HepG2 (cell line): Measurements from ENCODE around the gene ATP5MG. TPM values are rescaled to one million over a fixed set of nuclear protein-coding genes. Genes with fewer than 3 reads are reported as not detected.
A peak's percentile ranks its signal among the peaks of the same experiment; 100 is the strongest.

Source experiments
- HOXD1 ChIP-seq: sonication (generic); formaldehyde crosslinking; IDR thresholded peaks from 2 replicates; pipeline ENCODE4 v1.5.0; 2020; ENCODE audit warnings: missing genetic modification reagents
- KAT8 ChIP-seq: IDR thresholded peaks from 2 replicates; pipeline ENCODE4 v1.6.1; 2016; ENCODE audit warnings: missing genetic modification reagents, missing compliant biosample characterization
- KLF13 ChIP-seq: sonication (generic); formaldehyde crosslinking; IDR thresholded peaks from 2 replicates; pipeline ENCODE4 v1.4.0; 2020; ENCODE audit warnings: mild to moderate bottlenecking, missing genetic modification reagents
- MXI1 ChIP-seq: IDR thresholded peaks from 3 replicates; pipeline ENCODE4 v1.6.1; 2012; ENCODE audit warnings: low read depth, low read length, inconsistent platforms, borderline replicate concordance
- PAWR ChIP-seq: sonication (generic); formaldehyde crosslinking; IDR thresholded peaks from 2 replicates; pipeline ENCODE4 v1.4.0; 2020; ENCODE audit warnings: missing genetic modification reagents, mild to moderate bottlenecking, borderline replicate concordance
- RFX5 ChIP-seq: IDR thresholded peaks from 2 replicates; pipeline ENCODE4 v1.6.1; 2011; ENCODE audit warnings: low read depth, low read length, improper control_type of control experiment
- SP2 ChIP-seq: sonication (generic); formaldehyde crosslinking; IDR thresholded peaks from 2 replicates; pipeline ENCODE4 v1.5.1; 2020; ENCODE audit warnings: mild to moderate bottlenecking, missing genetic modification reagents
- SRY ChIP-seq: sonication (generic); formaldehyde crosslinking; IDR thresholded peaks from 2 replicates; pipeline ENCODE4 v1.8.0; 2022; ENCODE audit warnings: mild to moderate bottlenecking, missing genetic modification reagents
- TCF7L2 ChIP-seq: IDR thresholded peaks from 2 replicates; pipeline ENCODE4 v1.6.1; 2011; ENCODE audit warnings: mild to moderate bottlenecking, low read depth, low read length, moderate library complexity
- XRCC5 ChIP-seq: fragments of 200-400 bp; formaldehyde crosslinking; optimal IDR thresholded peaks from 2 replicates; pipeline ENCODE3; 2017; ENCODE audit warnings: mild to moderate bottlenecking, low read length
- ZNF101 ChIP-seq: sonication (generic); formaldehyde crosslinking; IDR thresholded peaks from 2 replicates; pipeline ENCODE4 v1.4.0; 2020; ENCODE audit warnings: mild to moderate bottlenecking, low read depth, missing genetic modification reagents, borderline replicate concordance
- ZNF343 ChIP-seq: sonication (generic); formaldehyde crosslinking; IDR thresholded peaks from 2 replicates; pipeline ENCODE4 v1.4.0; 2020; ENCODE audit warnings: mild to moderate bottlenecking, missing genetic modification reagents
- ZNF354B ChIP-seq: sonication (generic); formaldehyde crosslinking; IDR thresholded peaks from 2 replicates; pipeline ENCODE4 v1.8.0; 2022; ENCODE audit warnings: mild to moderate bottlenecking, missing genetic modification reagents
- ZNF547 ChIP-seq: sonication (generic); formaldehyde crosslinking; IDR thresholded peaks from 2 replicates; pipeline ENCODE4 v1.5.1; 2020; ENCODE audit warnings: mild to moderate bottlenecking, missing genetic modification reagents
- ZNF746 ChIP-seq: sonication (generic); formaldehyde crosslinking; IDR thresholded peaks from 2 replicates; pipeline ENCODE4 v1.8.0; 2022; ENCODE audit warnings: mild to moderate bottlenecking, missing genetic modification reagents
- ZNF761 ChIP-seq: sonication (generic); formaldehyde crosslinking; conservative IDR thresholded peaks from 2 replicates; pipeline ENCODE4 v1.4.0; 2020; ENCODE audit warnings: mild to moderate bottlenecking, missing genetic modification reagents
- ZSCAN25 ChIP-seq: sonication (generic); formaldehyde crosslinking; IDR thresholded peaks from 2 replicates; pipeline ENCODE4 v1.8.0; 2022; ENCODE audit warnings: mild to moderate bottlenecking, missing genetic modification reagents
- ZSCAN29 ChIP-seq: sonication (generic); formaldehyde crosslinking; conservative IDR thresholded peaks from 2 replicates; pipeline ENCODE4 v1.4.0; 2020; ENCODE audit warnings: mild to moderate bottlenecking, missing genetic modification reagents
- polyA plus RNA-seq, 8 experiments: library from polyadenylated mRNA; depleted of rRNA in 3 of 8; stranded (reverse) in 7 of 8; unstranded in 1 of 8; fragments of >200 nt; fragmentation: Illumina TruSeq in 4 of 8; extraction: Trizol in 4 of 8; gene quantifications; 2 replicates each; pipeline versions ENCODE4 v1.2.1 to v1.2.3, GENCODE V29; 2011 to 2016; ENCODE audit warnings: low read depth in 4 of 8, missing spikeins in 1 of 8, mixed read lengths in 1 of 8; ENCODE audit not compliant: insufficient read depth in 1 of 8
- total RNA-seq, 5 experiments: library from RNA; depleted of rRNA; stranded (reverse); fragments of >200 nt; fragmentation: Illumina TruSeq; extraction: Trizol; gene quantifications; 2 replicates each; pipeline ENCODE4 v1.2.3, GENCODE V29; 2016; ENCODE audit warnings: low read depth in 1 of 5
- TF ChIP-seq, protein P1 (sequence below): sonication (generic); formaldehyde crosslinking; IDR thresholded peaks from 2 replicates; pipeline ENCODE4 v1.4.0; 2020; ENCODE audit warnings: missing genetic modification reagents
- TF ChIP-seq, protein P2 (sequence below): IDR thresholded peaks from 2 replicates; pipeline ENCODE4 v1.6.1; 2018; ENCODE audit warnings: missing genetic modification reagents
- TF ChIP-seq, protein P3 (sequence below): sonication (generic); formaldehyde crosslinking; IDR thresholded peaks from 2 replicates; pipeline ENCODE4 v1.5.0; 2020; ENCODE audit warnings: mild to moderate bottlenecking, missing genetic modification reagents
- TF ChIP-seq, protein P4 (sequence below): sonication (generic); formaldehyde crosslinking; conservative IDR thresholded peaks from 2 replicates; pipeline ENCODE4 v1.8.0; 2022; ENCODE audit warnings: missing genetic modification reagents
- TF ChIP-seq, protein P5 (sequence below): sonication (generic); formaldehyde crosslinking; IDR thresholded peaks from 2 replicates; pipeline ENCODE4 v1.5.1; 2020; ENCODE audit warnings: missing genetic modification reagents, mild to moderate bottlenecking, borderline replicate concordance

ATP5MG gene
- total and polyA plus RNA-seq, 2 of the 13 experiments (the other 11 are each of a cell fraction or from before 2014, with no cell fraction given), result 260 to 320 TPM

DNA sequence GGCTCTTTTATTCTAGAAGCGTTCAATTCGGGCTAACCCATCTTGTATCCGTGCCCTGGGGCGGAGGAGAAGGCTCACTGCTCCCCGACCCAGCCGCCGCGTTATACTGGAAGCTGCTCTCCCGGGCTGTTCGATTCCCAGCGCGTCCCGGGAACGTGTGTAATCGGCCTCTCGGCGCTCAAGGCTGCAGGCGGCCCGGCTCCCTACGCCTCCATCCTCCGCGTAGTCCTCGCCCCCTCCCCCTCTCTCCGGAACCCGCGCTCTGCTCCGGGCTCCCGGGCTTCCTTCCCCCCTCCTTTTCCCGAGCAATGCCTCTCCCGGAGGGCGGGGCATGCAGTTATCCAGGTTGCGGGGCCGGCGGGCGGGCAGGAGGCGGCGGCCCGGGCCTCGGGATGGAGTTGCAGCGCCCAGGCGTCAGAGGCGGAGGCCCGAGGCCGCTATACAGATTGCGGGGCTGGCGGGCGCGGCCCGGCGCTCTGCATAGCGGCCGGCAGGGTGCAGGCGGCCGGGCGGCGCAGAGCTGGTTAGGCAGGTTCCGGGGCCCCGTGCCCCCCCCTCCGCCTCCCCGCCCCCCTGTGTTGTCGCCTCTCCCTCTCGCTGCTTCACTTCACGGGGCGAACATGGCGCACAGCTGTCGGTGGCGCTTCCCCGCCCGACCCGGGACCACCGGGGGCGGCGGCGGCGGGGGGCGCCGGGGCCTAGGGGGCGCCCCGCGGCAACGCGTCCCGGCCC, 34.7 kb downstream of the ATP5MG start, which contains the start of gene KMT2A (continued):
- TF ChIP-seq ZSCAN25 (peak; percentile 80), ZNF354B (CRISPR knock-in tag) (no peak), ZNF761 (CRISPR knock-in tag) (peak; percentile 91; the same call in 1 of the 2 replicates), RFX5 (no peak), ZNF547 (no peak), SP2 (CRISPR knock-in tag) (peak; percentile 24; the same call in 1 of the 2 replicates), ZNF343 (CRISPR knock-in tag) (no peak), ZSCAN29 (0 out of 2 replicates have a peak, but pooled peaks have one; percentile 29), KAT8 (CRISPR knock-in tag) (peak; percentile 32; the same call in 1 of the 2 replicates), ZNF101 (CRISPR knock-in tag) (no peak), SRY (CRISPR knock-in tag) (peak; percentile 45; the same call in 1 of the 2 replicates), MXI1 (peak; percentile 67; the same call in 2 of the 3 replicates), XRCC5 (peak; percentile 98), ZNF746 (peak; percentile 85), PAWR (CRISPR knock-in tag) (0 out of 2 replicates have a peak, but pooled peaks have one; percentile 18), TCF7L2 (no peak), HOXD1 (CRISPR knock-in tag) (peak; percentile 49; the same call in 1 of the 2 replicates), KLF13 (CRISPR knock-in tag) (0 out of 2 replicates have a peak, but pooled peaks have one; percentile 35)
- TF ChIP-seq, protein P1, sequence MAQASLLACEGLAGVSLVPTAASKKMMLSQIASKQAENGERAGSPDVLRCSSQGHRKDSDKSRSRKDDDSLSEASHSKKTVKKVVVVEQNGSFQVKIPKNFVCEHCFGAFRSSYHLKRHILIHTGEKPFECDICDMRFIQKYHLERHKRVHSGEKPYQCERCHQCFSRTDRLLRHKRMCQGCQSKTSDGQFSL, result peak; percentile 98
- TF ChIP-seq, protein P2, sequence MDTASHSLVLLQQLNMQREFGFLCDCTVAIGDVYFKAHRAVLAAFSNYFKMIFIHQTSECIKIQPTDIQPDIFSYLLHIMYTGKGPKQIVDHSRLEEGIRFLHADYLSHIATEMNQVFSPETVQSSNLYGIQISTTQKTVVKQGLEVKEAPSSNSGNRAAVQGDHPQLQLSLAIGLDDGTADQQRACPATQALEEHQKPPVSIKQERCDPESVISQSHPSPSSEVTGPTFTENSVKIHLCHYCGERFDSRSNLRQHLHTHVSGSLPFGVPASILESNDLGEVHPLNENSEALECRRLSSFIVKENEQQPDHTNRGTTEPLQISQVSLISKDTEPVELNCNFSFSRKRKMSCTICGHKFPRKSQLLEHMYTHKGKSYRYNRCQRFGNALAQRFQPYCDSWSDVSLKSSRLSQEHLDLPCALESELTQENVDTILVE (CRISPR knock-in tag), result peak; percentile 94
- TF ChIP-seq, protein P3, sequence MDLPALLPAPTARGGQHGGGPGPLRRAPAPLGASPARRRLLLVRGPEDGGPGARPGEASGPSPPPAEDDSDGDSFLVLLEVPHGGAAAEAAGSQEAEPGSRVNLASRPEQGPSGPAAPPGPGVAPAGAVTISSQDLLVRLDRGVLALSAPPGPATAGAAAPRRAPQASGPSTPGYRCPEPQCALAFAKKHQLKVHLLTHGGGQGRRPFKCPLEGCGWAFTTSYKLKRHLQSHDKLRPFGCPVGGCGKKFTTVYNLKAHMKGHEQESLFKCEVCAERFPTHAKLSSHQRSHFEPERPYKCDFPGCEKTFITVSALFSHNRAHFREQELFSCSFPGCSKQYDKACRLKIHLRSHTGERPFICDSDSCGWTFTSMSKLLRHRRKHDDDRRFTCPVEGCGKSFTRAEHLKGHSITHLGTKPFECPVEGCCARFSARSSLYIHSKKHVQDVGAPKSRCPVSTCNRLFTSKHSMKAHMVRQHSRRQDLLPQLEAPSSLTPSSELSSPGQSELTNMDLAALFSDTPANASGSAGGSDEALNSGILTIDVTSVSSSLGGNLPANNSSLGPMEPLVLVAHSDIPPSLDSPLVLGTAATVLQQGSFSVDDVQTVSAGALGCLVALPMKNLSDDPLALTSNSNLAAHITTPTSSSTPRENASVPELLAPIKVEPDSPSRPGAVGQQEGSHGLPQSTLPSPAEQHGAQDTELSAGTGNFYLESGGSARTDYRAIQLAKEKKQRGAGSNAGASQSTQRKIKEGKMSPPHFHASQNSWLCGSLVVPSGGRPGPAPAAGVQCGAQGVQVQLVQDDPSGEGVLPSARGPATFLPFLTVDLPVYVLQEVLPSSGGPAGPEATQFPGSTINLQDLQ (CRISPR knock-in tag), result 0 out of 2 replicates have a peak, but pooled peaks have one; percentile 37
- TF ChIP-seq, protein P4, sequence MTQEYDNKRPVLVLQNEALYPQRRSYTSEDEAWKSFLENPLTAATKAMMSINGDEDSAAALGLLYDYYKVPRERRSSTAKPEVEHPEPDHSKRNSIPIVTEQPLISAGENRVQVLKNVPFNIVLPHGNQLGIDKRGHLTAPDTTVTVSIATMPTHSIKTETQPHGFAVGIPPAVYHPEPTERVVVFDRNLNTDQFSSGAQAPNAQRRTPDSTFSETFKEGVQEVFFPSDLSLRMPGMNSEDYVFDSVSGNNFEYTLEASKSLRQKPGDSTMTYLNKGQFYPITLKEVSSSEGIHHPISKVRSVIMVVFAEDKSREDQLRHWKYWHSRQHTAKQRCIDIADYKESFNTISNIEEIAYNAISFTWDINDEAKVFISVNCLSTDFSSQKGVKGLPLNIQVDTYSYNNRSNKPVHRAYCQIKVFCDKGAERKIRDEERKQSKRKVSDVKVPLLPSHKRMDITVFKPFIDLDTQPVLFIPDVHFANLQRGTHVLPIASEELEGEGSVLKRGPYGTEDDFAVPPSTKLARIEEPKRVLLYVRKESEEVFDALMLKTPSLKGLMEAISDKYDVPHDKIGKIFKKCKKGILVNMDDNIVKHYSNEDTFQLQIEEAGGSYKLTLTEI, result no peak
- TF ChIP-seq, protein P5, sequence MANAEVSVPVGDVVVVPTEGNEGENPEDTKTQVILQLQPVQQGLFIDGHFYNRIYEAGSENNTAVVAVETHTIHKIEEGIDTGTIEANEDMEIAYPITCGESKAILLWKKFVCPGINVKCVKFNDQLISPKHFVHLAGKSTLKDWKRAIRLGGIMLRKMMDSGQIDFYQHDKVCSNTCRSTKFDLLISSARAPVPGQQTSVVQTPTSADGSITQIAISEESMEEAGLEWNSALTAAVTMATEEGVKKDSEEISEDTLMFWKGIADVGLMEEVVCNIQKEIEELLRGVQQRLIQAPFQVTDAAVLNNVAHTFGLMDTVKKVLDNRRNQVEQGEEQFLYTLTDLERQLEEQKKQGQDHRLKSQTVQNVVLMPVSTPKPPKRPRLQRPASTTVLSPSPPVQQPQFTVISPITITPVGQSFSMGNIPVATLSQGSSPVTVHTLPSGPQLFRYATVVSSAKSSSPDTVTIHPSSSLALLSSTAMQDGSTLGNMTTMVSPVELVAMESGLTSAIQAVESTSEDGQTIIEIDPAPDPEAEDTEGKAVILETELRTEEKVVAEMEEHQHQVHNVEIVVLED, result peak; percentile 44; the same call in 1 of the 2 replicates
